HepG2 (cell line): ENCODE data around the gene ZNF620. TPM values are rescaled to one million over a fixed set of nuclear protein-coding genes. Genes with fewer than 3 reads are reported as not detected.
A peak's percentile ranks its signal among the peaks of the same experiment; 100 is the strongest.

Source experiments
- FOSL1 ChIP-seq: sonication (generic); formaldehyde crosslinking; IDR thresholded peaks from 2 replicates; pipeline ENCODE4 v1.9.0; 2021; ENCODE audit warnings: missing genetic modification reagents, borderline replicate concordance
- GPN1 ChIP-seq: sonication (generic); formaldehyde crosslinking; IDR thresholded peaks from 2 replicates; pipeline ENCODE4 v1.5.1; 2020; ENCODE audit warnings: missing genetic modification reagents, borderline replicate concordance
- KAT8 ChIP-seq: IDR thresholded peaks from 2 replicates; pipeline ENCODE4 v1.6.1; 2016; ENCODE audit warnings: missing genetic modification reagents, missing compliant biosample characterization
- KDM5B ChIP-seq: sonication (generic); formaldehyde crosslinking; IDR thresholded peaks from 2 replicates; pipeline ENCODE4 v1.4.0; 2020; ENCODE audit warnings: missing genetic modification reagents, mild to moderate bottlenecking, borderline replicate concordance
- MIXL1 ChIP-seq: IDR thresholded peaks from 2 replicates; pipeline ENCODE4 v1.6.1; 2016
- RBFOX2 ChIP-seq: fragments of 200-400 bp; formaldehyde crosslinking; IDR thresholded peaks from 2 replicates; pipeline ENCODE4 v1.6.1; 2017; ENCODE audit warnings: low read depth, mild to moderate bottlenecking, low read length
- SMAD1 ChIP-seq: sonication (generic); formaldehyde crosslinking; IDR thresholded peaks from 2 replicates; pipeline ENCODE4 v1.4.0; 2020; ENCODE audit warnings: missing genetic modification reagents, low read depth, mild to moderate bottlenecking, borderline replicate concordance
- SOX13 ChIP-seq, 3 experiments: fragments of 450-650 bp in 1 of 3; sonication (generic) in 1 of 3; formaldehyde crosslinking in 1 of 3; IDR thresholded peaks in 2 of 3; conservative IDR thresholded peaks in 1 of 3; 2 replicates each; pipeline versions ENCODE4 v1.5.0 to v1.6.1; 2016 to 2020; ENCODE audit warnings: antibody characterized with exemption in 1 of 3, mild to moderate bottlenecking in 1 of 3, missing compliant biosample characterization in 1 of 3, missing genetic modification reagents in 1 of 3, moderate library complexity in 1 of 3
- SP5 ChIP-seq: IDR thresholded peaks from 2 replicates; pipeline ENCODE4 v1.6.1; 2016; ENCODE audit warnings: low read depth, borderline replicate concordance
- ZNF33A ChIP-seq: sonication (generic); formaldehyde crosslinking; IDR thresholded peaks from 2 replicates; pipeline ENCODE4 v1.5.1; 2020; ENCODE audit warnings: missing genetic modification reagents, mild to moderate bottlenecking, moderate library complexity, borderline replicate concordance
- ZNF431 ChIP-seq: sonication (generic); formaldehyde crosslinking; IDR thresholded peaks from 2 replicates; pipeline ENCODE4 v1.9.0; 2022; ENCODE audit warnings: missing genetic modification reagents, low read depth, mild to moderate bottlenecking, borderline replicate concordance
- ZNF607 ChIP-seq: sonication (generic); formaldehyde crosslinking; IDR thresholded peaks from 2 replicates; pipeline ENCODE4 v1.5.1; 2020; ENCODE audit warnings: missing genetic modification reagents, mild to moderate bottlenecking, borderline replicate concordance
- ZNF747 ChIP-seq: sonication (generic); formaldehyde crosslinking; IDR thresholded peaks from 2 replicates; pipeline ENCODE4 v1.8.1; 2023; ENCODE audit warnings: missing genetic modification reagents, mild to moderate bottlenecking, borderline replicate concordance
- ZNF766 ChIP-seq: sonication (generic); formaldehyde crosslinking; IDR thresholded peaks from 2 replicates; pipeline ENCODE4 v1.5.0; 2020; ENCODE audit warnings: missing genetic modification reagents, borderline replicate concordance
- ZNF782 ChIP-seq: sonication (generic); formaldehyde crosslinking; IDR thresholded peaks from 2 replicates; pipeline ENCODE4 v1.4.0; 2020; ENCODE audit warnings: missing genetic modification reagents, mild to moderate bottlenecking, borderline replicate concordance
- polyA plus RNA-seq, 8 experiments: library from polyadenylated mRNA; depleted of rRNA in 3 of 8; stranded (reverse) in 7 of 8; unstranded in 1 of 8; fragments of >200 nt; fragmentation: Illumina TruSeq in 4 of 8; extraction: Trizol in 4 of 8; gene quantifications; 2 replicates each; pipeline versions ENCODE4 v1.2.1 to v1.2.3, GENCODE V29; 2011 to 2016; ENCODE audit warnings: low read depth in 4 of 8, missing spikeins in 1 of 8, mixed read lengths in 1 of 8; ENCODE audit not compliant: insufficient read depth in 1 of 8
- total RNA-seq, 5 experiments: library from RNA; depleted of rRNA; stranded (reverse); fragments of >200 nt; fragmentation: Illumina TruSeq; extraction: Trizol; gene quantifications; 2 replicates each; pipeline ENCODE4 v1.2.3, GENCODE V29; 2016; ENCODE audit warnings: low read depth in 1 of 5
- TF ChIP-seq, protein P1 (sequence below): sonication (generic); formaldehyde crosslinking; IDR thresholded peaks from 2 replicates; pipeline ENCODE4 v1.4.0; 2020; ENCODE audit warnings: missing genetic modification reagents
- TF ChIP-seq, protein P2 (sequence below): sonication (generic); formaldehyde crosslinking; IDR thresholded peaks from 2 replicates; pipeline ENCODE4 v1.4.0; 2020; ENCODE audit warnings: mild to moderate bottlenecking, missing genetic modification reagents
- TF ChIP-seq, protein P3 (sequence below): sonication (generic); formaldehyde crosslinking; IDR thresholded peaks from 2 replicates; pipeline ENCODE4 v1.4.0; 2020; ENCODE audit warnings: missing genetic modification reagents

ZNF620 gene
- total and polyA plus RNA-seq, 2 of the 13 experiments (the other 11 are each of a cell fraction or from before 2014, with no cell fraction given) = 2.3 to 12.2 TPM

DNA sequence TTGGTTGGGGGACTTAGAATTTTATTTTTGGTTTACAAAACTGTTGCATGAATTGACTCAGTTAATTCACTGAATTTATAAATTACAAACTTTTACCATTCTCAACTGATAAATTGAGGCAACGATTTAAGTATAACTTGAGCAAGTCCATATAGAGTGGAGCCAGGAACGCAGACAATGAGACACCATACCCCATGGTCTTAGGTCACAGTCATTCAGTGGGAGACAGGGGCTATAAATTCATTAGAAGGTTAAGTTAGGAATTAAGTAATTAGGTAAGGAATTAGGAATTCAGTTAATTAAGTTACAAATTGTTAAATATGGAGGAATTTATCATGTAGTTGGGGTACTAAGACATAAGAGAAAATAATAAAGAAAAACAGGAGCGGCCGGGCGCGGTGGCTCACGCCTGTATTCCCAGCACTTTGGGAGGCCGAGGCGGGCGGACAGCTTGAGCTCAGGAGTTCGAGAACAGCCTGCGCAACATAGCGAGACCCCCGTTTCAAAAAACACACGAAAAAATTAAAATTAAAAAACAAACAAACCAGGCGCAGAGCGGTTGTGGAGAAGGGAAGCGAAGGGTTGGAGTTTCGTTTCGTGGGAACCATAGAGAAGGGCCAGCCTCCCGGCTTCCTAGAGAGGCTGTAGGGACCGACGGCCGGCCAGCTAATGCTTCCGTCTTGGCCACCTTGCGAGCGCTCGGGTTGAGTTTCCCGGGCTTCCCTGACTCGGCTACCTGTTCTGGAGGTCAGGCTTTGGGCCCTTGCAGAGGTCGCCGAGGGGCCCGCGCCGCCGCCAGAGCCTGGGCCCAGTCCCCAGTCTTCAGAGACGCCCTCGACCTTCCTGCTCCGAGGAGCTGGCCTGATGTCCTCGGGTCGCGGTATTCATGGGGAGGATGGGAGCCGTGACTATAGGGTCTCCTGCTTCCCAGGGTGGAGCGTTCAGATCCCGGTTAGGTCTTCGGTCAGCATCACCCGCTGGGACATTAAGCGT lies 29.1 kb upstream of the ZNF620 start, which contains the start of gene ZNF619 (continued):
- TF ChIP-seq, protein P1, sequence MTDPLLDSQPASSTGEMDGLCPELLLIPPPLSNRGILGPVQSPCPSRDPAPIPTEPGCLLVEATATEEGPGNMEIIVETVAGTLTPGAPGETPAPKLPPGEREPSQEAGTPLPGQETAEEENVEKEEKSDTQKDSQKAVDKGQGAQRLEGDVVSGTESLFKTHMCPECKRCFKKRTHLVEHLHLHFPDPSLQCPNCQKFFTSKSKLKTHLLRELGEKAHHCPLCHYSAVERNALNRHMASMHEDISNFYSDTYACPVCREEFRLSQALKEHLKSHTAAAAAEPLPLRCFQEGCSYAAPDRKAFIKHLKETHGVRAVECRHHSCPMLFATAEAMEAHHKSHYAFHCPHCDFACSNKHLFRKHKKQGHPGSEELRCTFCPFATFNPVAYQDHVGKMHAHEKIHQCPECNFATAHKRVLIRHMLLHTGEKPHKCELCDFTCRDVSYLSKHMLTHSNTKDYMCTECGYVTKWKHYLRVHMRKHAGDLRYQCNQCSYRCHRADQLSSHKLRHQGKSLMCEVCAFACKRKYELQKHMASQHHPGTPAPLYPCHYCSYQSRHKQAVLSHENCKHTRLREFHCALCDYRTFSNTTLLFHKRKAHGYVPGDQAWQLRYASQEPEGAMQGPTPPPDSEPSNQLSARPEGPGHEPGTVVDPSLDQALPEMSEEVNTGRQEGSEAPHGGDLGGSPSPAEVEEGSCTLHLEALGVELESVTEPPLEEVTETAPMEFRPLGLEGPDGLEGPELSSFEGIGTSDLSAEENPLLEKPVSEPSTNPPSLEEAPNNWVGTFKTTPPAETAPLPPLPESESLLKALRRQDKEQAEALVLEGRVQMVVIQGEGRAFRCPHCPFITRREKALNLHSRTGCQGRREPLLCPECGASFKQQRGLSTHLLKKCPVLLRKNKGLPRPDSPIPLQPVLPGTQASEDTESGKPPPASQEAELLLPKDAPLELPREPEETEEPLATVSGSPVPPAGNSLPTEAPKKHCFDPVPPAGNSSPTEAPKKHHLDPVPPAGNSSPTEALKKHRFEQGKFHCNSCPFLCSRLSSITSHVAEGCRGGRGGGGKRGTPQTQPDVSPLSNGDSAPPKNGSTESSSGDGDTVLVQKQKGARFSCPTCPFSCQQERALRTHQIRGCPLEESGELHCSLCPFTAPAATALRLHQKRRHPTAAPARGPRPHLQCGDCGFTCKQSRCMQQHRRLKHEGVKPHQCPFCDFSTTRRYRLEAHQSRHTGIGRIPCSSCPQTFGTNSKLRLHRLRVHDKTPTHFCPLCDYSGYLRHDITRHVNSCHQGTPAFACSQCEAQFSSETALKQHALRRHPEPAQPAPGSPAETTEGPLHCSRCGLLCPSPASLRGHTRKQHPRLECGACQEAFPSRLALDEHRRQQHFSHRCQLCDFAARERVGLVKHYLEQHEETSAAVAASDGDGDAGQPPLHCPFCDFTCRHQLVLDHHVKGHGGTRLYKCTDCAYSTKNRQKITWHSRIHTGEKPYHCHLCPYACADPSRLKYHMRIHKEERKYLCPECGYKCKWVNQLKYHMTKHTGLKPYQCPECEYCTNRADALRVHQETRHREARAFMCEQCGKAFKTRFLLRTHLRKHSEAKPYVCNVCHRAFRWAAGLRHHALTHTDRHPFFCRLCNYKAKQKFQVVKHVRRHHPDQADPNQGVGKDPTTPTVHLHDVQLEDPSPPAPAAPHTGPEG (CRISPR knock-in tag) = peak; percentile 95
- TF ChIP-seq ZNF766 (no peak), KAT8 (CRISPR knock-in tag) (peak; percentile 83), ZNF33A (no peak), SMAD1 (CRISPR knock-in tag) (0 out of 2 replicates have a peak, but pooled peaks have one; percentile 68), ZNF607 (CRISPR knock-in tag) (no peak; the same call in 1 of the 2 replicates), RBFOX2 (peak; percentile 78), ZNF747 (no peak; the same call in 1 of the 2 replicates), ZNF782 (CRISPR knock-in tag) (no peak), GPN1 (CRISPR knock-in tag) (no peak), SOX13 (IDR thresholded peaks at IDR 0.05) (no peak), SOX13 (CRISPR knock-in tag; conservative IDR thresholded peaks at IDR 0.05 in 1 of 2, IDR thresholded peaks at IDR 0.05 in 1 of 2) (no peak), KDM5B (peak; percentile 36; the same call in 1 of the 2 replicates), SP5 (CRISPR knock-in tag) (no peak), ZNF431 (CRISPR knock-in tag) (no peak; the same call in 1 of the 2 replicates), MIXL1 (no peak), FOSL1 (CRISPR knock-in tag) (no peak)
- TF ChIP-seq, protein P2, sequence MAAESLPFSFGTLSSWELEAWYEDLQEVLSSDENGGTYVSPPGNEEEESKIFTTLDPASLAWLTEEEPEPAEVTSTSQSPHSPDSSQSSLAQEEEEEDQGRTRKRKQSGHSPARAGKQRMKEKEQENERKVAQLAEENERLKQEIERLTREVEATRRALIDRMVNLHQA (CRISPR knock-in tag) = no peak
- TF ChIP-seq, protein P3, sequence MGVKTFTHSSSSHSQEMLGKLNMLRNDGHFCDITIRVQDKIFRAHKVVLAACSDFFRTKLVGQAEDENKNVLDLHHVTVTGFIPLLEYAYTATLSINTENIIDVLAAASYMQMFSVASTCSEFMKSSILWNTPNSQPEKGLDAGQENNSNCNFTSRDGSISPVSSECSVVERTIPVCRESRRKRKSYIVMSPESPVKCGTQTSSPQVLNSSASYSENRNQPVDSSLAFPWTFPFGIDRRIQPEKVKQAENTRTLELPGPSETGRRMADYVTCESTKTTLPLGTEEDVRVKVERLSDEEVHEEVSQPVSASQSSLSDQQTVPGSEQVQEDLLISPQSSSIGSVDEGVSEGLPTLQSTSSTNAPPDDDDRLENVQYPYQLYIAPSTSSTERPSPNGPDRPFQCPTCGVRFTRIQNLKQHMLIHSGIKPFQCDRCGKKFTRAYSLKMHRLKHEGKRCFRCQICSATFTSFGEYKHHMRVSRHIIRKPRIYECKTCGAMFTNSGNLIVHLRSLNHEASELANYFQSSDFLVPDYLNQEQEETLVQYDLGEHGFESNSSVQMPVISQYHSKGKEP (CRISPR knock-in tag) = no peak
